ENCODE data around the gene TMEM81.

TMEM81 gene

DNA sequence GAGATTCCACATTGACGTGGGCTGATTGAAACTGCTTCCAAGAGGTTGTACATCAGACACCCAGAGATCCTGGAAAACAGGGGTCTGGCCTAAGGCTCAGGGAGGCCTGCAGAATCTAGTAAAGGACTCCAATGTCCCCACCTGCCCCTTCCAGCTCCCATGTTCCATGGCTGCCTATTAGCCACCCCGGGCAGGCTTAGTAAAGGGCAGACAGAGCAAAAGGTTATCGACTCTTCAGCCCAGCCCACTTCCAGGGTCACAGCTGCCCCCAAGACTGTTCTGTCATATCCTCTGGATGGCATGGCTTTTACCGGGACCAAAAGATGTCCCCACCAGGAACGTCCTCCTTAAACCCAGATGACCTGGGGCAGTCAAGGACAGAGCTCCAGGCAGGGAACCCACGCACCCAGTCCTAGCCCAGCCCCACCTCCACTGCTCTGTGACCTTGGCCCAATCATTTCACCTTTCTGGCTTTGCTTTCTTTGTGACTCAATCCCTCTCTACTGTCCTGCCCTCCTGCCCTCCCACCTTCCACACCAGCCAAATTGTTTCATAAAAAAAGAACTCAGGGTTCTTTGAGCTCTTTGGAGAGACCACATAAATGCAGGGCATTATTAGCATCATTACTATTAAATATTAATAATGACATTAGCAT, 46.0 kb downstream of the TMEM81 start:
- H3K4me3 ChIP-seq (ENCODE audit: low read depth, low read length), result no peak overlapping the region
- TF ChIP-seq, protein P1, sequence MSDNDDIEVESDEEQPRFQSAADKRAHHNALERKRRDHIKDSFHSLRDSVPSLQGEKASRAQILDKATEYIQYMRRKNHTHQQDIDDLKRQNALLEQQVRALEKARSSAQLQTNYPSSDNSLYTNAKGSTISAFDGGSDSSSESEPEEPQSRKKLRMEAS (IDR thresholded peaks at IDR 0.05; ENCODE audit: low read depth, low read length), result no peak
- TF ChIP-seq POLR2A (IDR thresholded peaks at IDR 0.05; ENCODE audit: extremely low read depth, insufficient read length), result no peak
- TF ChIP-seq, protein P2, sequence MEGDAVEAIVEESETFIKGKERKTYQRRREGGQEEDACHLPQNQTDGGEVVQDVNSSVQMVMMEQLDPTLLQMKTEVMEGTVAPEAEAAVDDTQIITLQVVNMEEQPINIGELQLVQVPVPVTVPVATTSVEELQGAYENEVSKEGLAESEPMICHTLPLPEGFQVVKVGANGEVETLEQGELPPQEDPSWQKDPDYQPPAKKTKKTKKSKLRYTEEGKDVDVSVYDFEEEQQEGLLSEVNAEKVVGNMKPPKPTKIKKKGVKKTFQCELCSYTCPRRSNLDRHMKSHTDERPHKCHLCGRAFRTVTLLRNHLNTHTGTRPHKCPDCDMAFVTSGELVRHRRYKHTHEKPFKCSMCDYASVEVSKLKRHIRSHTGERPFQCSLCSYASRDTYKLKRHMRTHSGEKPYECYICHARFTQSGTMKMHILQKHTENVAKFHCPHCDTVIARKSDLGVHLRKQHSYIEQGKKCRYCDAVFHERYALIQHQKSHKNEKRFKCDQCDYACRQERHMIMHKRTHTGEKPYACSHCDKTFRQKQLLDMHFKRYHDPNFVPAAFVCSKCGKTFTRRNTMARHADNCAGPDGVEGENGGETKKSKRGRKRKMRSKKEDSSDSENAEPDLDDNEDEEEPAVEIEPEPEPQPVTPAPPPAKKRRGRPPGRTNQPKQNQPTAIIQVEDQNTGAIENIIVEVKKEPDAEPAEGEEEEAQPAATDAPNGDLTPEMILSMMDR (IDR thresholded peaks at IDR 0.05; ENCODE audit: low read depth, low read length), result no peak
- TF ChIP-seq MYC (IDR thresholded peaks at IDR 0.05; ENCODE audit: low read depth, low read length), result no peak
- no peak for DNase-seq (ENCODE audit: low read depth)

DNA sequence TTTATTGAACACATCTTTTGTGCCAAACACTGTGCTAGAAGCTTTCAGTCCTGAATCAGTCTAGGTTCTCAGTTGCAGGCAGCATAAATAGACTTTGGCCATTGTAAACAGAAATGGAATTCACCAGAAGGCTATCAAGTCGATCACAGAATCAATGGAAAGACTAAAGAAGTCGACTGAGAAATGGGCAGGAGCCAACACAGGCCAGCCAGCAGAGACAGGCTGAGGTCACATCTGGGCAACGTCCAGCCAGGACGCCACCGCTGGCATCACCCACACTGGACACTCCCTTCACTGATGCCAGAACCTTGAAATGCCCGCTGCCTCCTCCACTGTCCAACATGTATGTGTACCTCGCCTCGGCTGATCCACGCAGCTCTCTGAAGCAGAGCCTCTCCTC, 46.7 kb downstream of the TMEM81 start:
- TF ChIP-seq MYC (IDR thresholded peaks at IDR 0.05; ENCODE audit: low read depth, low read length) (no peak), POLR2A (IDR thresholded peaks at IDR 0.05; ENCODE audit: extremely low read depth, insufficient read length) (no peak)
- TF ChIP-seq, protein P2 (IDR thresholded peaks at IDR 0.05; ENCODE audit: low read depth, low read length), result no peak
- TF ChIP-seq, protein P1 (IDR thresholded peaks at IDR 0.05; ENCODE audit: low read depth, low read length), result no peak
- no peak for DNase-seq (ENCODE audit: low read depth)
- H3K4me3 ChIP-seq (ENCODE audit: low read depth, low read length), result no peak overlapping the region

Measured in NB4 (cell line).